HL-60/S4 (cell line): Measurements from ENCODE around the gene MCM9.

Source experiments
- in situ Hi-C: fragments of 300-500 bp; cut with MboI; formaldehyde crosslinking; loops from 2 replicates; pipeline ENCODE4 v1.14.3; 2022; ENCODE audit warnings: low sequenced_read_pairs

The MCM9 gene

GRCh38 chr6:118933855-118934460, 1.0 kb downstream of the MCM9 start:
- in situ Hi-C loops = no loop called here

GRCh38 chr6:118932421-118932820, 2.5 kb downstream of the MCM9 start:
- in situ Hi-C loops = no loop called here

GRCh38 chr6:118931436-118931835, 3.5 kb downstream of the MCM9 start:
- in situ Hi-C loops = no loop called here

- in situ Hi-C loops = no loop called here
These were observed 4.3 kb downstream of the MCM9 start for GRCh38 chr6:118930680-118931079.

GRCh38 chr6:118923035-118923434, 11.9 kb downstream of the MCM9 start:
- in situ Hi-C loops = no loop called here

GRCh38 chr6:118921084-118921483, 13.9 kb downstream of the MCM9 start:
- in situ Hi-C loops = no loop called here

GRCh38 chr6:118918329-118918725, 16.6 kb downstream of the MCM9 start:
- in situ Hi-C loops = no loop called here

- in situ Hi-C loops = no loop called here
These were observed 17.2 kb downstream of the MCM9 start for GRCh38 chr6:118917546-118918328.

- in situ Hi-C loops = no loop called here
These were observed 20.4 kb downstream of the MCM9 start for GRCh38 chr6:118914598-118914997.

- in situ Hi-C loops = no loop called here
These were observed 21.8 kb downstream of the MCM9 start for GRCh38 chr6:118913161-118913560.

GRCh38 chr6:118912646-118913045, 22.3 kb downstream of the MCM9 start:
- in situ Hi-C loops = no loop called here

- in situ Hi-C loops = no loop called here
These were observed 26.5 kb downstream of the MCM9 start for GRCh38 chr6:118908441-118908840.

- in situ Hi-C loops = no loop called here
These were observed 29.1 kb downstream of the MCM9 start for GRCh38 chr6:118905851-118906250.

- in situ Hi-C loops = no loop called here
These were observed 29.9 kb downstream of the MCM9 start for GRCh38 chr6:118905084-118905483.

- in situ Hi-C loops = no loop called here
These were observed 31.3 kb downstream of the MCM9 start for GRCh38 chr6:118903691-118904090.

GRCh38 chr6:118903138-118903537, 31.8 kb downstream of the MCM9 start:
- in situ Hi-C loops = no loop called here

GRCh38 chr6:118902726-118903125, 32.2 kb downstream of the MCM9 start:
- in situ Hi-C loops = no loop called here

- in situ Hi-C loops = no loop called here
These were observed 35.0 kb downstream of the MCM9 start for GRCh38 chr6:118899948-118900347.

- in situ Hi-C loops = no loop called here
These were observed 37.6 kb downstream of the MCM9 start for GRCh38 chr6:118897386-118897785.

- in situ Hi-C loops = no loop called here
These were observed 38.4 kb downstream of the MCM9 start for GRCh38 chr6:118896339-118897136.

- in situ Hi-C loops = no loop called here
These were observed 39.1 kb downstream of the MCM9 start for GRCh38 chr6:118895859-118896258.

GRCh38 chr6:118895261-118895560, 39.7 kb downstream of the MCM9 start:
- in situ Hi-C loops = no loop called here
